Measurements from ENCODE around the gene ARMH2. TPM values are rescaled to one million over a fixed set of nuclear protein-coding genes. Genes with fewer than 3 reads are reported as not detected.

Gene ARMH2
- total RNA-seq, 1 experiment from 2014 or later = not detected

DNA sequence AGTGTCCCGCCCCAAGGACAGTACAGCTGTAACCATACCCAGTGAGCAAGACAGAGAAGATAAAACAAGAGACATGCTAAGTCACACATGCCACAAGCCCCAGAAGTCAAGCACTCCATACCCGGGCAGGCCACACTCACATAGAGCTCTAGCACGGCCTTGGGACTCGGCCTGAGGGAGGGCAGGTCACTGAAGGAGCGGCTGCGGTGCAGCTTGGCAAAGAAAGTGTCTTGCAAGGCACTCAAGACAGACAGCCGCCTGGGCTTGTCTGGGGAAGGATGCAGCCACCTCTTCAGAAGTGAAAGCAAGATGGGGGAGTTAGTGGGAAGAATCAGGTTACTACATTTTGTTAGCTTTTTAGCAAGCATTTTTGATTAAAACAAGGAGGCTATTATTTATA, 48.7 kb upstream of the ARMH2 start:
- H2BK12ac ChIP-seq (ENCODE audit: insufficient read length, low read depth, low read length) = no peak overlapping the region
- Mint-ChIP-seq H3K27ac (peak overlapping the region in 2 of 3 experiments; percentile 8 to 27; a peak in 3 of 7 replicates), H3K27me3 (ENCODE audit: low read depth) (no peaks in the 10 kb centered on the region), H3K4me1 (peaks cover 2 to 8% of the 10 kb centered on the region in 2 experiments; a peak in 3 of 4 replicates), H3K4me3 (no peak overlapping the region), H3K9me3 (no peaks in the 10 kb centered on the region), H3K36me3 (ENCODE audit: insufficient read depth in 1 of 3, low read depth in 3 of 3) (peaks cover 15 to 28% (median 27%) of the 10 kb centered on the region in 3 experiments; a peak in 6 of 7 replicates)
- no peak overlapping the region for H3K14ac ChIP-seq (ENCODE audit: insufficient read depth, low read length)
- no peak overlapping the region for H4K91ac ChIP-seq (ENCODE audit: insufficient read length, low read depth, low read length)
- no peaks in the 10 kb centered on the region for H3K27me3 ChIP-seq (ENCODE audit: insufficient read depth, low read length)
- H2BK120ac ChIP-seq (ENCODE audit: low read depth, low read length, poor library complexity, severe bottlenecking) = no peak overlapping the region
- no peak for DNase-seq
- no peak overlapping the region for H3K18ac ChIP-seq (ENCODE audit: insufficient read length, low read depth, low read length)
- H2AFZ ChIP-seq (ENCODE audit: low read length) = no peak overlapping the region
- no peak overlapping the region for H3K56ac ChIP-seq (ENCODE audit: insufficient read length, low read depth, low read length)
- no peak overlapping the region for H3K4me2 ChIP-seq (ENCODE audit: insufficient read depth, insufficient read length, low read length)
- no peak overlapping the region for H2BK15ac ChIP-seq (ENCODE audit: low read depth, low read length)
- TF ChIP-seq, protein P1, sequence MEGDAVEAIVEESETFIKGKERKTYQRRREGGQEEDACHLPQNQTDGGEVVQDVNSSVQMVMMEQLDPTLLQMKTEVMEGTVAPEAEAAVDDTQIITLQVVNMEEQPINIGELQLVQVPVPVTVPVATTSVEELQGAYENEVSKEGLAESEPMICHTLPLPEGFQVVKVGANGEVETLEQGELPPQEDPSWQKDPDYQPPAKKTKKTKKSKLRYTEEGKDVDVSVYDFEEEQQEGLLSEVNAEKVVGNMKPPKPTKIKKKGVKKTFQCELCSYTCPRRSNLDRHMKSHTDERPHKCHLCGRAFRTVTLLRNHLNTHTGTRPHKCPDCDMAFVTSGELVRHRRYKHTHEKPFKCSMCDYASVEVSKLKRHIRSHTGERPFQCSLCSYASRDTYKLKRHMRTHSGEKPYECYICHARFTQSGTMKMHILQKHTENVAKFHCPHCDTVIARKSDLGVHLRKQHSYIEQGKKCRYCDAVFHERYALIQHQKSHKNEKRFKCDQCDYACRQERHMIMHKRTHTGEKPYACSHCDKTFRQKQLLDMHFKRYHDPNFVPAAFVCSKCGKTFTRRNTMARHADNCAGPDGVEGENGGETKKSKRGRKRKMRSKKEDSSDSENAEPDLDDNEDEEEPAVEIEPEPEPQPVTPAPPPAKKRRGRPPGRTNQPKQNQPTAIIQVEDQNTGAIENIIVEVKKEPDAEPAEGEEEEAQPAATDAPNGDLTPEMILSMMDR (conservative IDR thresholded peaks at IDR 0.05) = no peak
- no peaks in the 10 kb centered on the region for H3K79me2 ChIP-seq (ENCODE audit: insufficient read depth, low read length)
- H2AK5ac ChIP-seq (ENCODE audit: insufficient read length, low read length) = no peak overlapping the region
- no peaks in the 10 kb centered on the region for H3K9me3 ChIP-seq (ENCODE audit: control insufficient read depth, low read depth, low read length)
- H3K79me1 ChIP-seq (ENCODE audit: insufficient read depth, low read depth, low read length, poor library complexity, severe bottlenecking) = no peaks in the 10 kb centered on the region
- no peak overlapping the region for H3K4ac ChIP-seq (ENCODE audit: low read depth, low read length)
- no peaks in the 10 kb centered on the region for H3K23me2 ChIP-seq (ENCODE audit: insufficient read length, low read depth, low read length, poor library complexity, severe bottlenecking)
- no peak overlapping the region for H3K23ac ChIP-seq (ENCODE audit: insufficient read length, low read depth, low read length)
- no peak overlapping the region for H2BK5ac ChIP-seq (ENCODE audit: insufficient read length, low read length)
- H3K4me1 ChIP-seq (ENCODE audit: insufficient read depth, low read length) = no peaks in the 10 kb centered on the region
- H4K8ac ChIP-seq (replicated peaks; ENCODE audit: insufficient read length, low read depth, low read length) = no peak overlapping the region
- H3K9ac ChIP-seq (ENCODE audit: extremely low read depth, insufficient read length, low read length) = no peak overlapping the region
- WGBS (ENCODE audit: extremely low coverage, insufficient read length, low lambda C conversion rate) = no CpG with 5 or more reads among the region's 7 CpGs
- no peaks in the 10 kb centered on the region for H4K20me1 ChIP-seq (ENCODE audit: control insufficient read depth, insufficient read depth, insufficient read length)
- H3T11ph ChIP-seq (ENCODE audit: low read length) = no peak overlapping the region
- no peak overlapping the region for H2BK20ac ChIP-seq (ENCODE audit: low read depth, low read length, poor library complexity, severe bottlenecking)
- no peak overlapping the region for H3K27ac ChIP-seq (ENCODE audit: insufficient read length, low read depth, low read length)
- no peak overlapping the region for H4K5ac ChIP-seq (ENCODE audit: insufficient read length, low read depth, low read length)
